Hepatocyte (in vitro differentiated cells): ENCODE results near the gene NFU1. TPM values are rescaled to one million over a fixed set of nuclear protein-coding genes. Genes with fewer than 3 reads are reported as not detected.

Source experiments
- DNase-seq: peaks from one replicate; pipeline ENCODE4 v3.0.0-alpha.2; 2016; ENCODE audit warnings: low spot score
- H2AFZ ChIP-seq: fragments of 200-600 bp; sonication (generic); 2 replicates; pipeline ENCODE4 v1.6.0; 2016; ENCODE audit warnings: antibody characterized with exemption, mild to moderate bottlenecking
- H3K27ac ChIP-seq: fragments of 200-600 bp; sonication (generic); 2 replicates; pipeline ENCODE4 v1.5.1; 2016; ENCODE audit warnings: mild to moderate bottlenecking
- H3K27me3 ChIP-seq: fragments of 200-600 bp; sonication (generic); 2 replicates; pipeline ENCODE4 v1.6.1; 2016
- H3K36me3 ChIP-seq: fragments of 200-600 bp; sonication (generic); replicated peaks from 2 replicates; pipeline ENCODE4 v1.5.1; 2016; ENCODE audit warnings: low read depth; ENCODE audit not compliant: insufficient read depth
- H3K4me1 ChIP-seq: fragments of 200-600 bp; sonication (generic); 2 replicates; pipeline ENCODE4 v1.5.1; 2016; ENCODE audit warnings: mild to moderate bottlenecking, moderate library complexity; ENCODE audit not compliant: insufficient read depth
- H3K4me2 ChIP-seq: fragments of 200-600 bp; sonication (generic); 2 replicates; pipeline ENCODE4 v1.6.0; 2016
- H3K4me3 ChIP-seq: fragments of 200-600 bp; sonication (generic); 2 replicates; pipeline ENCODE4 v1.5.1; 2016; ENCODE audit warnings: mild to moderate bottlenecking
- H3K79me2 ChIP-seq: fragments of 200-600 bp; sonication (generic); 2 replicates; pipeline ENCODE4 v1.6.0; 2017; ENCODE audit warnings: mild to moderate bottlenecking
- H3K9me2 ChIP-seq: fragments of 200-600 bp; sonication (generic); replicated peaks from 2 replicates; pipeline ENCODE4 v1.6.0; 2017; ENCODE audit warnings: mild to moderate bottlenecking; ENCODE audit not compliant: insufficient read depth
- H3K9me3 ChIP-seq: fragments of 200-600 bp; sonication (generic); 2 replicates; pipeline ENCODE4 v1.5.1; 2016; ENCODE audit warnings: low read depth, mild to moderate bottlenecking
- H4K20me1 ChIP-seq: fragments of 200-600 bp; sonication (generic); 2 replicates; pipeline ENCODE4 v1.6.0; 2016; ENCODE audit warnings: mild to moderate bottlenecking; ENCODE audit not compliant: insufficient read depth, poor library complexity, severe bottlenecking
- EZH2 ChIP-seq: fragments of 200-600 bp; sonication (generic); IDR thresholded peaks from 2 replicates; pipeline ENCODE4 v1.6.1; 2016; ENCODE audit warnings: antibody characterized with exemption, mild to moderate bottlenecking, borderline replicate concordance
- EZH2phosphoT487 ChIP-seq: fragments of 200-600 bp; sonication (generic); IDR thresholded peaks from one replicate; pipeline ENCODE4 v1.6.1; 2018; ENCODE audit warnings: antibody characterized with exemption, mild to moderate bottlenecking, low read depth, moderate library complexity; ENCODE audit not compliant: unreplicated experiment, severe bottlenecking
- WGBS: methylation state at CpG from one replicate; pipeline ENCODE4 v1.1.6; 2016; ENCODE audit warnings: low lambda C conversion rate; ENCODE audit errors: missing lambda C conversion rate; 5-methylcytosine and 5-hydroxymethylcytosine counted together
- polyA plus RNA-seq: library from polyadenylated mRNA; unstranded; fragments of >200 nt; fragmentation: Nextera tagmentation; extraction: Ambion mirVana; gene quantifications from 2 replicates; pipeline ENCODE4 v1.2.1, GENCODE V29; 2016
- total RNA-seq: library from RNA; depleted of rRNA; stranded (reverse); fragments of >200 nt; gene quantifications from 2 replicates; pipeline ENCODE4 v1.2.3, GENCODE V29; 2014
- TF ChIP-seq, protein P1 (sequence below): fragments of 200-600 bp; sonication (generic); IDR thresholded peaks from 2 replicates; pipeline ENCODE4 v1.5.1; 2016; ENCODE audit warnings: antibody characterized with exemption, mild to moderate bottlenecking; ENCODE audit not compliant: poor library complexity

NFU1 gene
- total and polyA plus RNA-seq, 2 experiments from 2014 or later = 50.6 to 79.1 TPM

GRCh38 chr2:69471793-69472192 is 34.6 kb upstream of the NFU1 start:
- Histone ChIP-seq H4K20me1 (no peaks in the 10 kb centered on the region), H3K79me2 (no peaks in the 10 kb centered on the region), H3K4me2 (no peak overlapping the region), H3K9me2 (no peaks in the 10 kb centered on the region), H3K36me3 (no peaks in the 10 kb centered on the region), H3K27ac (no peak overlapping the region), H3K4me3 (no peak overlapping the region), H3K9me3 (no peaks in the 10 kb centered on the region), H3K4me1 (peaks cover 17% of the 10 kb centered on the region), H3K27me3 (no peaks in the 10 kb centered on the region), H2AFZ (no peak overlapping the region)
- 84% methylated on average over 2 of the region's 2 CpGs for WGBS
- no peak for DNase-seq
- no peak for TF ChIP-seq EZH2phosphoT487
- TF ChIP-seq EZH2 = no peak
- TF ChIP-seq, protein P1, sequence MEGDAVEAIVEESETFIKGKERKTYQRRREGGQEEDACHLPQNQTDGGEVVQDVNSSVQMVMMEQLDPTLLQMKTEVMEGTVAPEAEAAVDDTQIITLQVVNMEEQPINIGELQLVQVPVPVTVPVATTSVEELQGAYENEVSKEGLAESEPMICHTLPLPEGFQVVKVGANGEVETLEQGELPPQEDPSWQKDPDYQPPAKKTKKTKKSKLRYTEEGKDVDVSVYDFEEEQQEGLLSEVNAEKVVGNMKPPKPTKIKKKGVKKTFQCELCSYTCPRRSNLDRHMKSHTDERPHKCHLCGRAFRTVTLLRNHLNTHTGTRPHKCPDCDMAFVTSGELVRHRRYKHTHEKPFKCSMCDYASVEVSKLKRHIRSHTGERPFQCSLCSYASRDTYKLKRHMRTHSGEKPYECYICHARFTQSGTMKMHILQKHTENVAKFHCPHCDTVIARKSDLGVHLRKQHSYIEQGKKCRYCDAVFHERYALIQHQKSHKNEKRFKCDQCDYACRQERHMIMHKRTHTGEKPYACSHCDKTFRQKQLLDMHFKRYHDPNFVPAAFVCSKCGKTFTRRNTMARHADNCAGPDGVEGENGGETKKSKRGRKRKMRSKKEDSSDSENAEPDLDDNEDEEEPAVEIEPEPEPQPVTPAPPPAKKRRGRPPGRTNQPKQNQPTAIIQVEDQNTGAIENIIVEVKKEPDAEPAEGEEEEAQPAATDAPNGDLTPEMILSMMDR = no peak

- peaks cover 17% of the 10 kb centered on the region for H3K4me1 ChIP-seq
- H3K4me2 ChIP-seq = no peak overlapping the region
- no peak for DNase-seq
- H3K36me3 ChIP-seq = no peaks in the 10 kb centered on the region
- no peaks in the 10 kb centered on the region for H4K20me1 ChIP-seq
- H3K27me3 ChIP-seq = no peaks in the 10 kb centered on the region
- no peaks in the 10 kb centered on the region for H3K9me2 ChIP-seq
- H3K4me3 ChIP-seq = no peak overlapping the region
- no peaks in the 10 kb centered on the region for H3K79me2 ChIP-seq
- H3K27ac ChIP-seq = no peak overlapping the region
- no peaks in the 10 kb centered on the region for H3K9me3 ChIP-seq
- H2AFZ ChIP-seq = no peak overlapping the region
- WGBS = 42% methylated on average over 5 of the region's 5 CpGs
- TF ChIP-seq EZH2phosphoT487 = no peak
These were observed 33.7 kb upstream of the NFU1 start for GRCh38 chr2:69470911-69471310.

- no peaks in the 10 kb centered on the region for H3K9me2 ChIP-seq
- TF ChIP-seq, protein P1 = no peak
- TF ChIP-seq EZH2phosphoT487 = no peak
- TF ChIP-seq EZH2 = no peak
- no peak overlapping the region for H3K27ac ChIP-seq
- no peak overlapping the region for H3K4me3 ChIP-seq
- no peaks in the 10 kb centered on the region for H3K9me3 ChIP-seq
- H3K79me2 ChIP-seq = no peaks in the 10 kb centered on the region
- no peaks in the 10 kb centered on the region for H3K36me3 ChIP-seq
- 91% methylated on average over 1 of the region's 1 CpG for WGBS
- no peaks in the 10 kb centered on the region for H4K20me1 ChIP-seq
- H3K4me1 ChIP-seq = peaks cover 11% of the 10 kb centered on the region
- no peak overlapping the region for H3K4me2 ChIP-seq
- no peak overlapping the region for H2AFZ ChIP-seq
- DNase-seq = no peak
- no peaks in the 10 kb centered on the region for H3K27me3 ChIP-seq
These were observed 32.5 kb upstream of the NFU1 start for GRCh38 chr2:69469784-69470183.

- Histone ChIP-seq H3K27me3 (no peaks in the 10 kb centered on the region), H3K4me2 (no peak overlapping the region), H2AFZ (no peak overlapping the region), H3K36me3 (no peaks in the 10 kb centered on the region), H4K20me1 (no peaks in the 10 kb centered on the region), H3K4me3 (no peak overlapping the region), H3K79me2 (no peaks in the 10 kb centered on the region), H3K4me1 (peaks cover 11% of the 10 kb centered on the region), H3K9me3 (no peaks in the 10 kb centered on the region), H3K27ac (no peak overlapping the region), H3K9me2 (no peaks in the 10 kb centered on the region)
- DNase-seq = no peak
- WGBS = 85% methylated on average over 3 of the region's 3 CpGs
- TF ChIP-seq EZH2phosphoT487 = no peak
- no peak for TF ChIP-seq EZH2
- TF ChIP-seq, protein P1 = no peak
These were observed 32.1 kb upstream of the NFU1 start for GRCh38 chr2:69469375-69469774.
